Urinary bladder (tissue), 4 donors: Measurements from ENCODE around the gene SELP. TPM values are rescaled to one million over a fixed set of nuclear protein-coding genes. Genes with fewer than 3 reads are reported as not detected.

Source experiments
- DNase-seq: peaks from one replicate; pipeline ENCODE4 v3.0.0-alpha.2; 2015; ENCODE audit errors: extremely low spot score
- H3K27ac ChIP-seq: one replicate; pipeline ENCODE4 v1.5.1; 2013; ENCODE audit warnings: low read depth, mild to moderate bottlenecking, moderate library complexity
- H3K36me3 ChIP-seq: one replicate; pipeline ENCODE4 v1.6.1; 2013; ENCODE audit warnings: mild to moderate bottlenecking, moderate library complexity; ENCODE audit not compliant: insufficient read depth
- H3K4me1 ChIP-seq: one replicate; pipeline ENCODE4 v1.6.1; 2013; ENCODE audit warnings: mild to moderate bottlenecking, moderate library complexity; ENCODE audit not compliant: insufficient read depth
- H3K4me3 ChIP-seq: one replicate; pipeline ENCODE4 v1.5.1; 2013; ENCODE audit warnings: low read depth, low read length
- WGBS: extraction: QIAGEN DNeasy Blood & Tissue Kit; methylation state at CpG from one replicate; pipeline ENCODE4 v1.1.7; 2013; 5-methylcytosine and 5-hydroxymethylcytosine counted together
- polyA plus RNA-seq: library from polyadenylated mRNA; stranded (reverse); fragments of 200-250 nt; gene quantifications from one replicate; pipeline ENCODE4 v1.2.3, GENCODE V29; 2013
- total RNA-seq: library from RNA; depleted of rRNA; stranded (reverse); fragments of >200 nt; gene quantifications from one replicate; pipeline ENCODE4 v1.2.3, GENCODE V29; 2014
- donor health status: healthy with polysubstance abuse.
- donor health status: healthy.

The SELP gene
- total and polyA plus RNA-seq, 2 donors, result 7.5 to 13.1 TPM

- no peak for DNase-seq
- 31% methylated on average over 4 of the region's 4 CpGs for WGBS
- Histone ChIP-seq H3K4me1 (no peaks in the 10 kb centered on the region), H3K36me3 (no peaks in the 10 kb centered on the region), H3K27ac (no peak overlapping the region), H3K4me3 (no peak overlapping the region)
Measured at GRCh38 chr1:169550294-169550693, 79.6 kb downstream of the SELP start.

GRCh38 chr1:169548282-169548681 is 81.6 kb downstream of the SELP start:
- WGBS, result 61% methylated on average over 2 of the region's 2 CpGs
- Histone ChIP-seq H3K4me1 (no peaks in the 10 kb centered on the region), H3K36me3 (no peaks in the 10 kb centered on the region), H3K4me3 (no peak overlapping the region), H3K27ac (no peak overlapping the region)
- DNase-seq, result no peak

- WGBS, result 60% methylated on average over 15 of the region's 15 CpGs
Measured at GRCh38 chr1:169546087-169546995, 83.6 kb downstream of the SELP start.

GRCh38 chr1:169545472-169545871 is 84.5 kb downstream of the SELP start:
- no peak for DNase-seq
- 89% methylated on average over 2 of the region's 2 CpGs for WGBS
- H3K4me3 ChIP-seq, result no peak overlapping the region
- no peaks in the 10 kb centered on the region for H3K4me1 ChIP-seq
- no peaks in the 10 kb centered on the region for H3K36me3 ChIP-seq
- H3K27ac ChIP-seq, result no peak overlapping the region

More at GRCh38 chr1:169546087-169546995, 83.6 kb downstream of the SELP start:
- DNase-seq, result no peak
- Histone ChIP-seq H3K4me3 (no peak overlapping the region), H3K27ac (no peak overlapping the region), H3K36me3 (no peaks in the 10 kb centered on the region), H3K4me1 (no peaks in the 10 kb centered on the region)

GRCh38 chr1:169538998-169539871 is 90.7 kb downstream of the SELP start:
- 76% methylated on average over 3 of the region's 3 CpGs for WGBS
- no peaks in the 10 kb centered on the region for H3K4me1 ChIP-seq
- no peak overlapping the region for H3K27ac ChIP-seq
- H3K4me3 ChIP-seq, result no peak overlapping the region
- H3K36me3 ChIP-seq, result no peaks in the 10 kb centered on the region
- no peak for DNase-seq

Other genes with a start within 250 kb of the SELP start
- 2.0 TPM for gene CCDC181, start 202.7 kb downstream of the SELP start, total RNA-seq
- 0.24 TPM for gene CCDC181, start 202.7 kb downstream of the SELP start, polyA plus RNA-seq
- gene SLC19A2, start 144.2 kb downstream of the SELP start, total RNA-seq, result 24.2 TPM
- gene SLC19A2, start 144.2 kb downstream of the SELP start, polyA plus RNA-seq, result 23.6 TPM
- 4.5 TPM for gene F5, start 43.6 kb downstream of the SELP start, total RNA-seq
- 1.1 TPM for gene F5, start 43.6 kb downstream of the SELP start, polyA plus RNA-seq
- 5.1 TPM for gene SELL, start 81.5 kb upstream of the SELP start, total RNA-seq
- gene SELL, start 81.5 kb upstream of the SELP start, polyA plus RNA-seq, result 2.2 TPM
- gene SELE, start 104.0 kb upstream of the SELP start, total RNA-seq, result 6.6 TPM
- 5.8 TPM for gene SELE, start 104.0 kb upstream of the SELP start, polyA plus RNA-seq
- 14.8 TPM for gene METTL18, start 164.8 kb upstream of the SELP start, total RNA-seq
- 7.2 TPM for gene METTL18, start 164.8 kb upstream of the SELP start, polyA plus RNA-seq